ENCODE measurements around the gene NHP2. TPM values are rescaled to one million over a fixed set of nuclear protein-coding genes. Genes with fewer than 3 reads are reported as not detected.

Gene NHP2
- total RNA-seq, 1 donor from 2014 or later: 149 TPM

DNA sequence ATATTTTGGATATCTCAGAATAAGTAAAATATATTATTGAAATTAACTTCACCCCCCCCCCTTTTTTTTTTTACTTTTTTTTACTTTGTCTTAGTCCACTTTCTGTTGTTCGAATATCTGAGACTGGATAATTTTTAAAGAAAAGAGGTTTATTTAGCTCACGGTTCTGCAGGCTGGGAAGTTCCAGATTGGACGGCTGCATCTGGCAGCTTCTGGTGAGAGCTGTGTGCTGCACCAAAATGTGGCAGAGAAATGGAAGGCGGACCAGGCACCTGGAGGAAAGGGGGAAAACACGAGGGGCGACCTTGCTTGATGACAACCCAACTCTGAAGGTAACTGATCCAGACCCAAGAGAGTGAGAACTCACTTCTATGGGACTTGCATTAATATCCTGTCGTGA lies 39.1 kb upstream of the NHP2 start:
- Mint-ChIP-seq H3K36me3 (ENCODE audit: low read depth, unreplicated experiment) (no peaks in the 10 kb centered on the region), H3K4me3 (ENCODE audit: unreplicated experiment) (no peak overlapping the region), H3K9me3 (ENCODE audit: unreplicated experiment) (peaks cover 11% of the 10 kb centered on the region), H3K27me3 (ENCODE audit: low read depth, unreplicated experiment) (peaks cover 12% of the 10 kb centered on the region), H3K27ac (ENCODE audit: unreplicated experiment) (no peak overlapping the region), H3K4me1 (ENCODE audit: low read depth, unreplicated experiment) (no peaks in the 10 kb centered on the region)
- Histone ChIP-seq H3K9ac (ENCODE audit: low read length) (no peak overlapping the region), H3K27ac (ENCODE audit: low read depth, low read length) (no peak overlapping the region), H3K79me2 (ENCODE audit: insufficient read depth, low read length) (no peaks in the 10 kb centered on the region), H3K4me1 (ENCODE audit: insufficient read depth, low read length) (no peaks in the 10 kb centered on the region), H3K4me2 (ENCODE audit: low read length) (no peak overlapping the region), H3K4me3 (ENCODE audit: insufficient read depth, low read depth, low read length) (no peak overlapping the region), H4K20me1 (ENCODE audit: insufficient read depth, low read length) (no peaks in the 10 kb centered on the region), H3K36me3 (ENCODE audit: insufficient read depth, low read length) (no peaks in the 10 kb centered on the region), H3K9me3 (ENCODE audit: insufficient read depth, low read depth, low read length) (no peaks in the 10 kb centered on the region), H2AFZ (ENCODE audit: low read depth, low read length) (no peak overlapping the region), H3K27me3 (ENCODE audit: insufficient read depth, low read length) (peaks cover 5% of the 10 kb centered on the region)
- no peak for FAIRE-seq
- TF ChIP-seq, protein P1, sequence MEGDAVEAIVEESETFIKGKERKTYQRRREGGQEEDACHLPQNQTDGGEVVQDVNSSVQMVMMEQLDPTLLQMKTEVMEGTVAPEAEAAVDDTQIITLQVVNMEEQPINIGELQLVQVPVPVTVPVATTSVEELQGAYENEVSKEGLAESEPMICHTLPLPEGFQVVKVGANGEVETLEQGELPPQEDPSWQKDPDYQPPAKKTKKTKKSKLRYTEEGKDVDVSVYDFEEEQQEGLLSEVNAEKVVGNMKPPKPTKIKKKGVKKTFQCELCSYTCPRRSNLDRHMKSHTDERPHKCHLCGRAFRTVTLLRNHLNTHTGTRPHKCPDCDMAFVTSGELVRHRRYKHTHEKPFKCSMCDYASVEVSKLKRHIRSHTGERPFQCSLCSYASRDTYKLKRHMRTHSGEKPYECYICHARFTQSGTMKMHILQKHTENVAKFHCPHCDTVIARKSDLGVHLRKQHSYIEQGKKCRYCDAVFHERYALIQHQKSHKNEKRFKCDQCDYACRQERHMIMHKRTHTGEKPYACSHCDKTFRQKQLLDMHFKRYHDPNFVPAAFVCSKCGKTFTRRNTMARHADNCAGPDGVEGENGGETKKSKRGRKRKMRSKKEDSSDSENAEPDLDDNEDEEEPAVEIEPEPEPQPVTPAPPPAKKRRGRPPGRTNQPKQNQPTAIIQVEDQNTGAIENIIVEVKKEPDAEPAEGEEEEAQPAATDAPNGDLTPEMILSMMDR (IDR thresholded peaks at IDR 0.05; ENCODE audit: insufficient read depth, low read depth, low read length): no peak
- TF ChIP-seq EZH2 (IDR thresholded peaks at IDR 0.05; ENCODE audit: insufficient read depth, low read length): no peak
- DNase-seq (ENCODE audit: low read depth): no peak

DNA sequence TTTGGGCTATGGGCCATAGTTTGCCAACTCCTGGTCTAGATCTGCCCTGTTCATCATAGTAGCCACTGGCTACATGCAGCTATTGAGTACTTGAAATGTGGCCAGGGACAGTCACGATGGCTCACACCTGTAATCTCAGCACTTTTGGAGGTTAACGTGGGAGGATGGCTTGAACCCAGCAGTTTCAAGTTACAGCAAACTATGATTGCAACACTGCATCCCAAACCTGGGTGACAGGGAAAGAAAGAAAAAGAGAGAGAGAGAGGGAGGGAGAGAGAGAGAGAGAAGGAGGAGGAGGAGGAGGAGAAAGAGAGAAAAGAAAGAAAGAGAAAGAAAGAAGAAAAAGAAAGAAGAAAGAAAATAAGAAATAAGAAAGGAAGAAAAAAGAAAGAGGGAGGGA lies 38.6 kb upstream of the NHP2 start:
- Histone ChIP-seq H4K20me1 (ENCODE audit: insufficient read depth, low read length) (no peaks in the 10 kb centered on the region), H3K36me3 (ENCODE audit: insufficient read depth, low read length) (no peaks in the 10 kb centered on the region), H3K4me2 (ENCODE audit: low read length) (no peak overlapping the region), H3K27ac (ENCODE audit: low read depth, low read length) (no peak overlapping the region), H3K9me3 (ENCODE audit: insufficient read depth, low read depth, low read length) (no peaks in the 10 kb centered on the region), H3K79me2 (ENCODE audit: insufficient read depth, low read length) (no peaks in the 10 kb centered on the region), H3K4me3 (ENCODE audit: insufficient read depth, low read depth, low read length) (no peak overlapping the region), H3K27me3 (ENCODE audit: insufficient read depth, low read length) (peaks cover 5% of the 10 kb centered on the region), H2AFZ (ENCODE audit: low read depth, low read length) (no peak overlapping the region), H3K4me1 (ENCODE audit: insufficient read depth, low read length) (no peaks in the 10 kb centered on the region), H3K9ac (ENCODE audit: low read length) (no peak overlapping the region)
- Mint-ChIP-seq H3K9me3 (ENCODE audit: unreplicated experiment) (peaks cover 11% of the 10 kb centered on the region), H3K27me3 (ENCODE audit: low read depth, unreplicated experiment) (peaks cover 12% of the 10 kb centered on the region), H3K36me3 (ENCODE audit: low read depth, unreplicated experiment) (no peaks in the 10 kb centered on the region), H3K27ac (ENCODE audit: unreplicated experiment) (no peak overlapping the region), H3K4me3 (ENCODE audit: unreplicated experiment) (no peak overlapping the region), H3K4me1 (ENCODE audit: low read depth, unreplicated experiment) (no peaks in the 10 kb centered on the region)
- TF ChIP-seq, protein P1 (IDR thresholded peaks at IDR 0.05; ENCODE audit: insufficient read depth, low read depth, low read length): no peak
- no peak for TF ChIP-seq EZH2 (IDR thresholded peaks at IDR 0.05; ENCODE audit: insufficient read depth, low read length)
- DNase-seq (ENCODE audit: low read depth): no peak
- no peak for FAIRE-seq

DNA sequence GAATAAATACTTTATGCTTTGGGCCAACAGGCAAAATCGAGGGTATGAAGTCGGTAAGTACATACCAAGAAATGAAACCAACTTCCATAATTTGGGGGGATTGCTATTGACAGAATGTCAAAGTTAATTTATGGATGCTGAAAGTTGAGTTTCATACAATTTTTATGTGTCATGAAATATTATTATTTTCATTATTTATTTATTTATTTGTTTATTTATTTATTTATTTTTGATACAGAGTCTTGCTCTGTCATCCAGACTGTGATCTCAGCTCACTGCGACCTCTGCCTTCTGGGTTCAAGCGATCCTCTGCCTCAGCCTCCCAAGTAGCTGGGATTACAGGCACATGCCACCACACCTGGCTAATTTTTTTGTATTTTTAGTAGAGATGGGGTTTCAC lies 38.0 kb upstream of the NHP2 start:
- DNase-seq (ENCODE audit: low read depth) (no peak), FAIRE-seq (no peak)
- Mint-ChIP-seq H3K9me3 (ENCODE audit: unreplicated experiment) (peaks cover 11% of the 10 kb centered on the region), H3K27ac (ENCODE audit: unreplicated experiment) (no peak overlapping the region), H3K4me3 (ENCODE audit: unreplicated experiment) (no peak overlapping the region), H3K36me3 (ENCODE audit: low read depth, unreplicated experiment) (no peaks in the 10 kb centered on the region), H3K4me1 (ENCODE audit: low read depth, unreplicated experiment) (no peaks in the 10 kb centered on the region), H3K27me3 (ENCODE audit: low read depth, unreplicated experiment) (peaks cover 12% of the 10 kb centered on the region)
- H3K4me2 ChIP-seq (ENCODE audit: low read length): no peak overlapping the region
- TF ChIP-seq, protein P1 (IDR thresholded peaks at IDR 0.05; ENCODE audit: insufficient read depth, low read depth, low read length): no peak
- TF ChIP-seq EZH2 (IDR thresholded peaks at IDR 0.05; ENCODE audit: insufficient read depth, low read length): no peak
- H3K9ac ChIP-seq (ENCODE audit: low read length): no peak overlapping the region
- H3K36me3 ChIP-seq (ENCODE audit: insufficient read depth, low read length): no peaks in the 10 kb centered on the region
- H3K27me3 ChIP-seq (ENCODE audit: insufficient read depth, low read length): peaks cover 5% of the 10 kb centered on the region
- no peak overlapping the region for H3K4me3 ChIP-seq (ENCODE audit: insufficient read depth, low read depth, low read length)
- no peaks in the 10 kb centered on the region for H3K4me1 ChIP-seq (ENCODE audit: insufficient read depth, low read length)
- H3K9me3 ChIP-seq (ENCODE audit: insufficient read depth, low read depth, low read length): no peaks in the 10 kb centered on the region
- H2AFZ ChIP-seq (ENCODE audit: low read depth, low read length): no peak overlapping the region
- no peaks in the 10 kb centered on the region for H3K79me2 ChIP-seq (ENCODE audit: insufficient read depth, low read length)
- no peak overlapping the region for H3K27ac ChIP-seq (ENCODE audit: low read depth, low read length)
- H4K20me1 ChIP-seq (ENCODE audit: insufficient read depth, low read length): no peaks in the 10 kb centered on the region
